ENCODE measurements around the gene RANBP9.

DNA sequence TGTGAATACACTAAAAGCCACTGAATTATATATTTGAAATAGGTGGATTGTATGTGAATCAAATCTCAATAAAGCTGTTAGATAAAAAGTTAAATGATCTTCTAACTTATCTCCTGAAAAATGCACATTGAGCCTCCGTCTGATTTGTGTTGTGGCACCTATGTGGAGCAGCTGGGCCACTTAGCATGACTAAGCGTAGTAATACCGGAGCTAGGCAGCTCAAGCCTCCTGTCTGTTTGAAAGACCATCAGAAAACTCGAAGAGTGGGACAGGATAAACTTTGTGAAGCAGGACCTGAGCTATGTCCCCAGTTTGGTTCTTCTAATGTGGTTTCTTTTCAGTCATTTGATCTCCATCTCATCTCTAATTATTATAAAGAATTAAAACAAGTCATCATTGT lies 107.5 kb downstream of the RANBP9 start:
- TF ChIP-seq, protein P1, sequence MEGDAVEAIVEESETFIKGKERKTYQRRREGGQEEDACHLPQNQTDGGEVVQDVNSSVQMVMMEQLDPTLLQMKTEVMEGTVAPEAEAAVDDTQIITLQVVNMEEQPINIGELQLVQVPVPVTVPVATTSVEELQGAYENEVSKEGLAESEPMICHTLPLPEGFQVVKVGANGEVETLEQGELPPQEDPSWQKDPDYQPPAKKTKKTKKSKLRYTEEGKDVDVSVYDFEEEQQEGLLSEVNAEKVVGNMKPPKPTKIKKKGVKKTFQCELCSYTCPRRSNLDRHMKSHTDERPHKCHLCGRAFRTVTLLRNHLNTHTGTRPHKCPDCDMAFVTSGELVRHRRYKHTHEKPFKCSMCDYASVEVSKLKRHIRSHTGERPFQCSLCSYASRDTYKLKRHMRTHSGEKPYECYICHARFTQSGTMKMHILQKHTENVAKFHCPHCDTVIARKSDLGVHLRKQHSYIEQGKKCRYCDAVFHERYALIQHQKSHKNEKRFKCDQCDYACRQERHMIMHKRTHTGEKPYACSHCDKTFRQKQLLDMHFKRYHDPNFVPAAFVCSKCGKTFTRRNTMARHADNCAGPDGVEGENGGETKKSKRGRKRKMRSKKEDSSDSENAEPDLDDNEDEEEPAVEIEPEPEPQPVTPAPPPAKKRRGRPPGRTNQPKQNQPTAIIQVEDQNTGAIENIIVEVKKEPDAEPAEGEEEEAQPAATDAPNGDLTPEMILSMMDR (conservative IDR thresholded peaks at IDR 0.05) = no peak
- TF ChIP-seq ZFX (IDR thresholded peaks at IDR 0.05) = no peak

Measured in C4-2B (cell line).